Activated naive CD4-positive, alpha-beta T cell treated with anti-CD3 and anti-CD28 coated beads for 36 hours (primary cell): ENCODE measurements around the gene MINAR2. TPM values are rescaled to one million over a fixed set of nuclear protein-coding genes. Genes with fewer than 3 reads are reported as not detected.

Source experiments
- CTCF ChIA-PET: fragments of 350-600 bp; sonication (Branson Sonifier 250); formaldehyde crosslinking; loops from one replicate; lab custom pipeline; 2021; ENCODE audit warnings: antibody characterized with exemption; lab: Charles Lee
- DNase-seq: peaks from one replicate; pipeline ENCODE4 v3.0.0-alpha.2; 2020
- H3K27ac Mint-ChIP-seq: one replicate; pipeline ENCODE4 v1.8.0; 2021; ENCODE audit warnings: mild to moderate bottlenecking, mixed read lengths
- H3K27me3 Mint-ChIP-seq: one replicate; pipeline ENCODE4 v1.8.0; 2021; ENCODE audit warnings: low read depth, mixed read lengths
- H3K36me3 Mint-ChIP-seq: one replicate; pipeline ENCODE4 v1.8.0; 2021; ENCODE audit warnings: low read depth, mixed read lengths
- H3K4me1 Mint-ChIP-seq: one replicate; pipeline ENCODE4 v1.8.0; 2021; ENCODE audit warnings: low read depth, mixed read lengths
- H3K4me3 Mint-ChIP-seq: one replicate; pipeline ENCODE4 v1.8.0; 2021; ENCODE audit warnings: mild to moderate bottlenecking, moderate library complexity, mixed read lengths
- H3K9me3 Mint-ChIP-seq: one replicate; pipeline ENCODE4 v1.8.0; 2021; ENCODE audit warnings: mixed read lengths
- intact Hi-C: fragments of 100-400 bp; cut with micrococcal nuclease; formaldehyde crosslinking; loops from one replicate; pipeline ENCODE4 v1.15.1; 2023
- total RNA-seq, 2 experiments: library from RNA; stranded (reverse); gene quantifications; one replicate each; pipeline ENCODE4 v1.2.3, GENCODE V29; 2021

MINAR2 gene
- total RNA-seq, 2 experiments from 2014 or later: not detected

- CTCF ChIA-PET: interaction anchor here (1.5 kb wide), 1 partner anchor 10 kb away, joined by 4 read pairs; no protein-coding TSS in a partner anchor
- Mint-ChIP-seq H3K9me3 (peaks cover 2% of the 10 kb centered on the region), H3K36me3 (no peaks in the 10 kb centered on the region), H3K4me3 (no peak overlapping the region), H3K4me1 (no peaks in the 10 kb centered on the region), H3K27ac (no peak overlapping the region), H3K27me3 (peaks cover 9% of the 10 kb centered on the region)
- no peak for DNase-seq
- intact Hi-C loops: no loop called here
These were observed 1.3 kb downstream of the MINAR2 start for GRCh38 chr5:129748913-129749880.

GRCh38 chr5:129760636-129761325, 12.9 kb downstream of the MINAR2 start:
- DNase-seq: no peak
- intact Hi-C loops: no loop called here
- Mint-ChIP-seq H3K27me3 (peaks cover 3% of the 10 kb centered on the region), H3K4me3 (no peak overlapping the region), H3K4me1 (no peaks in the 10 kb centered on the region), H3K9me3 (no peaks in the 10 kb centered on the region), H3K27ac (no peak overlapping the region), H3K36me3 (no peaks in the 10 kb centered on the region)
- CTCF ChIA-PET: interaction anchor here (1.4 kb wide), 1 partner anchor 11 kb away, joined by 5 read pairs; no protein-coding TSS in a partner anchor

- Mint-ChIP-seq H3K27ac (no peak overlapping the region), H3K27me3 (no peaks in the 10 kb centered on the region), H3K36me3 (no peaks in the 10 kb centered on the region), H3K4me3 (no peak overlapping the region), H3K4me1 (peaks cover 2% of the 10 kb centered on the region), H3K9me3 (no peaks in the 10 kb centered on the region)
- DNase-seq: no peak
- intact Hi-C loops: no loop called here
- CTCF ChIA-PET: interaction anchor here (0.6 to 1.3 kb wide), 2 partner anchors 8 to 1108 kb away, joined by 4 read pairs; no protein-coding TSS in a partner anchor
These were observed 15.8 kb downstream of the MINAR2 start for GRCh38 chr5:129763651-129764050.

GRCh38 chr5:129766798-129767197, 18.9 kb downstream of the MINAR2 start:
- Mint-ChIP-seq H3K4me3 (no peak overlapping the region), H3K4me1 (peaks cover 2% of the 10 kb centered on the region), H3K36me3 (no peaks in the 10 kb centered on the region), H3K27me3 (no peaks in the 10 kb centered on the region), H3K27ac (no peak overlapping the region), H3K9me3 (no peaks in the 10 kb centered on the region)
- no peak for DNase-seq
- CTCF ChIA-PET: interaction anchor here (3.4 kb wide), 1 partner anchor 861 kb away, joined by 9 read pairs; no protein-coding TSS in a partner anchor
- intact Hi-C loops: loop anchor here (1.0 to 5.0 kb wide), 4 partner anchors 97 to 1684 kb away; partner anchors contain the start of genes ISOC1 and SLC12A2

GRCh38 chr5:129767927-129768380, 20.1 kb downstream of the MINAR2 start:
- H3K9me3 Mint-ChIP-seq: no peaks in the 10 kb centered on the region
- peaks cover 2% of the 10 kb centered on the region for H3K4me1 Mint-ChIP-seq
- H3K36me3 Mint-ChIP-seq: no peaks in the 10 kb centered on the region
- H3K27ac Mint-ChIP-seq: no peak overlapping the region
- no peaks in the 10 kb centered on the region for H3K27me3 Mint-ChIP-seq
- intact Hi-C loops: loop anchor here (1.0 to 5.0 kb wide), 13 partner anchors 99 to 1686 kb away; partner anchors contain the start of genes ISOC1 and SLC12A2
- CTCF ChIA-PET: interaction anchor here (0.6 to 8.3 kb wide), 17 partner anchors 9 to 867 kb away, joined by 3 to 152 read pairs (median 3); partner anchors contain the start of gene ISOC1
- H3K4me3 Mint-ChIP-seq: no peak overlapping the region
- peak; percentile 88 for DNase-seq

- no peaks in the 10 kb centered on the region for H3K9me3 Mint-ChIP-seq
- H3K4me3 Mint-ChIP-seq: no peak overlapping the region
- no peak overlapping the region for H3K27ac Mint-ChIP-seq
- no peak for DNase-seq
- intact Hi-C loops: loop anchor here (1.0 to 5.0 kb wide), 12 partner anchors 104 to 1686 kb away; partner anchors contain the start of genes ISOC1 and SLC12A2
- no peaks in the 10 kb centered on the region for H3K36me3 Mint-ChIP-seq
- CTCF ChIA-PET: interaction anchor here (0.6 to 8.3 kb wide), 10 partner anchors 10 to 863 kb away, joined by 3 to 152 read pairs (median 3); partner anchors contain the start of gene ISOC1
- peaks cover 2% of the 10 kb centered on the region for H3K4me1 Mint-ChIP-seq
- no peaks in the 10 kb centered on the region for H3K27me3 Mint-ChIP-seq
These were observed 20.8 kb downstream of the MINAR2 start for GRCh38 chr5:129768735-129769134.

GRCh38 chr5:129770024-129770820, 22.3 kb downstream of the MINAR2 start:
- Mint-ChIP-seq H3K9me3 (no peaks in the 10 kb centered on the region), H3K4me1 (peaks cover 2% of the 10 kb centered on the region), H3K27ac (no peak overlapping the region), H3K27me3 (no peaks in the 10 kb centered on the region), H3K4me3 (no peak overlapping the region), H3K36me3 (no peaks in the 10 kb centered on the region)
- CTCF ChIA-PET: interaction anchor here (0.6 to 8.3 kb wide), 9 partner anchors 8 to 865 kb away, joined by 3 to 152 read pairs (median 3); no protein-coding TSS in a partner anchor
- intact Hi-C loops: loop anchor here (5.0 kb wide), 1 partner anchor 1647 kb away; no protein-coding TSS in a partner anchor
- no peak for DNase-seq

- no peaks in the 10 kb centered on the region for H3K9me3 Mint-ChIP-seq
- H3K27me3 Mint-ChIP-seq: no peaks in the 10 kb centered on the region
- no peak overlapping the region for H3K4me3 Mint-ChIP-seq
- DNase-seq: peak; percentile 76
- peaks cover 2% of the 10 kb centered on the region for H3K4me1 Mint-ChIP-seq
- H3K27ac Mint-ChIP-seq: no peak overlapping the region
- no peaks in the 10 kb centered on the region for H3K36me3 Mint-ChIP-seq
- CTCF ChIA-PET: interaction anchor here (0.6 to 8.3 kb wide), 16 partner anchors 8 to 866 kb away, joined by 3 to 152 read pairs (median 3); no protein-coding TSS in a partner anchor
- intact Hi-C loops: loop anchor here (1.0 to 5.0 kb wide), 4 partner anchors 81 to 1646 kb away; no protein-coding TSS in a partner anchor
These were observed 23.4 kb downstream of the MINAR2 start for GRCh38 chr5:129771058-129771838.

- no peaks in the 10 kb centered on the region for H3K4me1 Mint-ChIP-seq
- intact Hi-C loops: loop anchor here (5.0 kb wide), 1 partner anchor 1644 kb away; no protein-coding TSS in a partner anchor
- no peaks in the 10 kb centered on the region for H3K9me3 Mint-ChIP-seq
- no peaks in the 10 kb centered on the region for H3K27me3 Mint-ChIP-seq
- no peak overlapping the region for H3K4me3 Mint-ChIP-seq
- CTCF ChIA-PET: interaction anchor here (8.3 kb wide), 1 partner anchor 79 kb away, joined by 152 read pairs; no protein-coding TSS in a partner anchor
- no peak overlapping the region for H3K27ac Mint-ChIP-seq
- no peak for DNase-seq
- H3K36me3 Mint-ChIP-seq: no peaks in the 10 kb centered on the region
These were observed 25.5 kb downstream of the MINAR2 start for GRCh38 chr5:129773376-129773775.

GRCh38 chr5:129781594-129781993, 33.7 kb downstream of the MINAR2 start:
- Mint-ChIP-seq H3K4me3 (no peak overlapping the region), H3K27me3 (peaks cover 6% of the 10 kb centered on the region), H3K27ac (no peak overlapping the region), H3K9me3 (no peaks in the 10 kb centered on the region), H3K4me1 (no peaks in the 10 kb centered on the region), H3K36me3 (no peaks in the 10 kb centered on the region)
- CTCF ChIA-PET: no interaction called here
- intact Hi-C loops: no loop called here
- no peak for DNase-seq
